ENCODE data around the gene CRNKL1.

- TF ChIP-seq CTCF (IDR thresholded peaks at IDR 0.05; ENCODE audit: insufficient read depth, low read length, poor library complexity, severe bottlenecking) (no peak), EZH2phosphoT487 (conservative IDR thresholded peaks at IDR 0.05; ENCODE audit: low read length) (no peak)
These were observed 8.2 kb upstream of the CRNKL1 start for GRCh38 chr20:20060234-20060998.
